HepG2 (cell line): ENCODE measurements around the gene PTGER3. TPM values are rescaled to one million over a fixed set of nuclear protein-coding genes. Genes with fewer than 3 reads are reported as not detected.

Experiments used
- ATF7 ChIP-seq, 2 experiments: fragments of 450-650 bp in 1 of 2; sonication (generic) in 1 of 2; formaldehyde crosslinking in 1 of 2; IDR thresholded peaks; 2 replicates each; pipeline versions ENCODE4 v1.4.0 to v1.6.1; 2016 to 2020; ENCODE audit warnings: antibody characterized with exemption in 1 of 2, mild to moderate bottlenecking in 1 of 2, missing genetic modification reagents in 1 of 2
- HNF4A ChIP-seq: sonication (generic); formaldehyde crosslinking; IDR thresholded peaks from 2 replicates; pipeline ENCODE4 v1.4.0; 2020; ENCODE audit warnings: missing genetic modification reagents
- HOXA7 ChIP-seq: sonication (generic); formaldehyde crosslinking; IDR thresholded peaks from 2 replicates; pipeline ENCODE4 v1.8.1; 2022; ENCODE audit warnings: mild to moderate bottlenecking, missing genetic modification reagents, moderate library complexity
- MZF1 ChIP-seq: sonication (generic); formaldehyde crosslinking; IDR thresholded peaks from 2 replicates; pipeline ENCODE4 v1.8.1; 2023; ENCODE audit warnings: mild to moderate bottlenecking, missing genetic modification reagents, borderline replicate concordance
- SCMH1 ChIP-seq: sonication (generic); formaldehyde crosslinking; IDR thresholded peaks from 2 replicates; pipeline ENCODE4 v1.9.0; 2021; ENCODE audit warnings: missing genetic modification reagents, mild to moderate bottlenecking, borderline replicate concordance
- SP5 ChIP-seq: IDR thresholded peaks from 2 replicates; pipeline ENCODE4 v1.6.1; 2016; ENCODE audit warnings: low read depth, borderline replicate concordance
- TGIF2 ChIP-seq: IDR thresholded peaks from 2 replicates; pipeline ENCODE4 v1.6.1; 2016; ENCODE audit warnings: control low read depth, missing compliant biosample characterization
- ZBTB7A ChIP-seq: sonication (generic); formaldehyde crosslinking; IDR thresholded peaks from 2 replicates; pipeline ENCODE4 v1.8.0; 2022; ENCODE audit warnings: mild to moderate bottlenecking, missing genetic modification reagents
- ZNF607 ChIP-seq: sonication (generic); formaldehyde crosslinking; IDR thresholded peaks from 2 replicates; pipeline ENCODE4 v1.5.1; 2020; ENCODE audit warnings: missing genetic modification reagents, mild to moderate bottlenecking, borderline replicate concordance
- ZNF746 ChIP-seq: sonication (generic); formaldehyde crosslinking; IDR thresholded peaks from 2 replicates; pipeline ENCODE4 v1.8.0; 2022; ENCODE audit warnings: mild to moderate bottlenecking, missing genetic modification reagents
- ZNF878 ChIP-seq: sonication (generic); formaldehyde crosslinking; IDR thresholded peaks from 2 replicates; pipeline ENCODE4 v1.8.1; 2023; ENCODE audit warnings: mild to moderate bottlenecking, missing genetic modification reagents, moderate library complexity
- polyA plus RNA-seq, 8 experiments: library from polyadenylated mRNA; depleted of rRNA in 3 of 8; stranded (reverse) in 7 of 8; unstranded in 1 of 8; fragments of >200 nt; fragmentation: Illumina TruSeq in 4 of 8; extraction: Trizol in 4 of 8; gene quantifications; 2 replicates each; pipeline versions ENCODE4 v1.2.1 to v1.2.3, GENCODE V29; 2011 to 2016; ENCODE audit warnings: low read depth in 4 of 8, missing spikeins in 1 of 8, mixed read lengths in 1 of 8; ENCODE audit not compliant: insufficient read depth in 1 of 8
- total RNA-seq, 5 experiments: library from RNA; depleted of rRNA; stranded (reverse); fragments of >200 nt; fragmentation: Illumina TruSeq; extraction: Trizol; gene quantifications; 2 replicates each; pipeline ENCODE4 v1.2.3, GENCODE V29; 2016; ENCODE audit warnings: low read depth in 1 of 5
- TF ChIP-seq, protein P1 (sequence below): sonication (generic); formaldehyde crosslinking; IDR thresholded peaks from 2 replicates; pipeline ENCODE4 v1.5.0; 2020; ENCODE audit warnings: missing genetic modification reagents
- TF ChIP-seq, protein P2 (sequence below), 2 experiments: fragments of 450-650 bp in 1 of 2; sonication (generic) in 1 of 2; formaldehyde crosslinking in 1 of 2; IDR thresholded peaks; 2 replicates each; pipeline versions ENCODE4 v1.6.1 to v1.8.0; 2016 to 2022; ENCODE audit warnings: antibody characterized with exemption in 1 of 2, mild to moderate bottlenecking in 1 of 2, missing genetic modification reagents in 1 of 2
- TF ChIP-seq, protein P3 (sequence below): sonication (generic); IDR thresholded peaks from 2 replicates; pipeline ENCODE4 v1.6.1; 2016; ENCODE audit warnings: low read depth, borderline replicate concordance
- TF ChIP-seq, protein P4 (sequence below): sonication (generic); formaldehyde crosslinking; IDR thresholded peaks from 2 replicates; pipeline ENCODE4 v1.9.0; 2022; ENCODE audit warnings: low read depth, missing genetic modification reagents

PTGER3 gene
- total and polyA plus RNA-seq, 2 of the 13 experiments (the other 11 are each of a cell fraction or from before 2014, with no cell fraction given), result 0.01 TPM; not detected in 1

- TF ChIP-seq ZBTB7A (CRISPR knock-in tag) (no peak), HOXA7 (CRISPR knock-in tag) (no peak), ZNF746 (no peak), HNF4A (CRISPR knock-in tag) (no peak), ZNF878 (CRISPR knock-in tag) (no peak), SCMH1 (CRISPR knock-in tag) (no peak), MZF1 (CRISPR knock-in tag) (no peak), ATF7 (IDR thresholded peaks at IDR 0.05) (no peak), ATF7 (CRISPR knock-in tag; IDR thresholded peaks at IDR 0.05) (no peak), TGIF2 (CRISPR knock-in tag) (no peak), ZNF607 (no peak), SP5 (CRISPR knock-in tag) (peak; percentile 24; the same call in 1 of the 2 replicates)
- TF ChIP-seq, protein P1, sequence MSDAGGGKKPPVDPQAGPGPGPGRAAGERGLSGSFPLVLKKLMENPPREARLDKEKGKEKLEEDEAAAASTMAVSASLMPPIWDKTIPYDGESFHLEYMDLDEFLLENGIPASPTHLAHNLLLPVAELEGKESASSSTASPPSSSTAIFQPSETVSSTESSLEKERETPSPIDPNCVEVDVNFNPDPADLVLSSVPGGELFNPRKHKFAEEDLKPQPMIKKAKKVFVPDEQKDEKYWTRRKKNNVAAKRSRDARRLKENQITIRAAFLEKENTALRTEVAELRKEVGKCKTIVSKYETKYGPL, result no peak
- TF ChIP-seq, protein P2, sequence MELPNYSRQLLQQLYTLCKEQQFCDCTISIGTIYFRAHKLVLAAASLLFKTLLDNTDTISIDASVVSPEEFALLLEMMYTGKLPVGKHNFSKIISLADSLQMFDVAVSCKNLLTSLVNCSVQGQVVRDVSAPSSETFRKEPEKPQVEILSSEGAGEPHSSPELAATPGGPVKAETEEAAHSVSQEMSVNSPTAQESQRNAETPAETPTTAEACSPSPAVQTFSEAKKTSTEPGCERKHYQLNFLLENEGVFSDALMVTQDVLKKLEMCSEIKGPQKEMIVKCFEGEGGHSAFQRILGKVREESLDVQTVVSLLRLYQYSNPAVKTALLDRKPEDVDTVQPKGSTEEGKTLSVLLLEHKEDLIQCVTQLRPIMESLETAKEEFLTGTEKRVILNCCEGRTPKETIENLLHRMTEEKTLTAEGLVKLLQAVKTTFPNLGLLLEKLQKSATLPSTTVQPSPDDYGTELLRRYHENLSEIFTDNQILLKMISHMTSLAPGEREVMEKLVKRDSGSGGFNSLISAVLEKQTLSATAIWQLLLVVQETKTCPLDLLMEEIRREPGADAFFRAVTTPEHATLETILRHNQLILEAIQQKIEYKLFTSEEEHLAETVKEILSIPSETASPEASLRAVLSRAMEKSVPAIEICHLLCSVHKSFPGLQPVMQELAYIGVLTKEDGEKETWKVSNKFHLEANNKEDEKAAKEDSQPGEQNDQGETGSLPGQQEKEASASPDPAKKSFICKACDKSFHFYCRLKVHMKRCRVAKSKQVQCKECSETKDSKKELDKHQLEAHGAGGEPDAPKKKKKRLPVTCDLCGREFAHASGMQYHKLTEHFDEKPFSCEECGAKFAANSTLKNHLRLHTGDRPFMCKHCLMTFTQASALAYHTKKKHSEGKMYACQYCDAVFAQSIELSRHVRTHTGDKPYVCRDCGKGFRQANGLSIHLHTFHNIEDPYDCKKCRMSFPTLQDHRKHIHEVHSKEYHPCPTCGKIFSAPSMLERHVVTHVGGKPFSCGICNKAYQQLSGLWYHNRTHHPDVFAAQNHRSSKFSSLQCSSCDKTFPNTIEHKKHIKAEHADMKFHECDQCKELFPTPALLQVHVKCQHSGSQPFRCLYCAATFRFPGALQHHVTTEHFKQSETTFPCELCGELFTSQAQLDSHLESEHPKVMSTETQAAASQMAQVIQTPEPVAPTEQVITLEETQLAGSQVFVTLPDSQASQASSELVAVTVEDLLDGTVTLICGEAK (IDR thresholded peaks at IDR 0.05), result peak; percentile 46
- TF ChIP-seq, protein P2 (CRISPR knock-in tag; IDR thresholded peaks at IDR 0.05), result no peak; the same call in 1 of the 2 replicates
- TF ChIP-seq, protein P3, sequence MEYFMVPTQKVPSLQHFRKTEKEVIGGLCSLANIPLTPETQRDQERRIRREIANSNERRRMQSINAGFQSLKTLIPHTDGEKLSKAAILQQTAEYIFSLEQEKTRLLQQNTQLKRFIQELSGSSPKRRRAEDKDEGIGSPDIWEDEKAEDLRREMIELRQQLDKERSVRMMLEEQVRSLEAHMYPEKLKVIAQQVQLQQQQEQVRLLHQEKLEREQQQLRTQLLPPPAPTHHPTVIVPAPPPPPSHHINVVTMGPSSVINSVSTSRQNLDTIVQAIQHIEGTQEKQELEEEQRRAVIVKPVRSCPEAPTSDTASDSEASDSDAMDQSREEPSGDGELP, result peak; percentile 14; the same call in 1 of the 2 replicates
- TF ChIP-seq, protein P4, sequence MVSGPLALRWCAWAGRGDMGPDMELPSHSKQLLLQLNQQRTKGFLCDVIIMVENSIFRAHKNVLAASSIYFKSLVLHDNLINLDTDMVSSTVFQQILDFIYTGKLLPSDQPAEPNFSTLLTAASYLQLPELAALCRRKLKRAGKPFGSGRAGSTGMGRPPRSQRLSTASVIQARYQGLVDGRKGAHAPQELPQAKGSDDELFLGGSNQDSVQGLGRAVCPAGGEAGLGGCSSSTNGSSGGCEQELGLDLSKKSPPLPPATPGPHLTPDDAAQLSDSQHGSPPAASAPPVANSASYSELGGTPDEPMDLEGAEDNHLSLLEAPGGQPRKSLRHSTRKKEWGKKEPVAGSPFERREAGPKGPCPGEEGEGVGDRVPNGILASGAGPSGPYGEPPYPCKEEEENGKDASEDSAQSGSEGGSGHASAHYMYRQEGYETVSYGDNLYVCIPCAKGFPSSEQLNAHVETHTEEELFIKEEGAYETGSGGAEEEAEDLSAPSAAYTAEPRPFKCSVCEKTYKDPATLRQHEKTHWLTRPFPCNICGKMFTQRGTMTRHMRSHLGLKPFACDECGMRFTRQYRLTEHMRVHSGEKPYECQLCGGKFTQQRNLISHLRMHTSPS (CRISPR knock-in tag), result no peak
These were observed 33.4 kb upstream of the PTGER3 start, which contains the start of gene ZRANB2 (continued) for GRCh38 chr1:71080739-71081696.
